MM.1S (cell line): ENCODE measurements around the gene ARPC2.

ENCODE experiments used
- CTCF ChIP-seq: fragments of 300-600 bp; sonication (generic); IDR thresholded peaks from 2 replicates; pipeline ENCODE4 v1.5.1; 2016; ENCODE audit warnings: antibody characterized with exemption, low read length, mixed read lengths
- EZH2 ChIP-seq: fragments of 300-600 bp; sonication (generic); optimal IDR thresholded peaks from 2 replicates; pipeline ENCODE3; 2017; ENCODE audit warnings: low read depth, mild to moderate bottlenecking, antibody characterized with exemption, low read length, mixed read lengths

GRCh38 chr2:218218268-218219185 is 1.5 kb downstream of the ARPC2 start:
- TF ChIP-seq CTCF = no peak
- no peak for TF ChIP-seq EZH2
